Endothelial cell (in vitro differentiated cells): Measurements from ENCODE around the gene ZNF334. TPM values are rescaled to one million over a fixed set of nuclear protein-coding genes. Genes with fewer than 3 reads are reported as not detected.

Experiments
- DNase-seq: peaks from one replicate; pipeline ENCODE4 v3.0.0; 2021; ENCODE audit warnings: low spot score
- H3K27ac Mint-ChIP-seq: one replicate; pipeline ENCODE4 v1.8.0; 2021; ENCODE audit warnings: mixed read lengths, inconsistent platforms; ENCODE audit not compliant: unreplicated experiment
- H3K27me3 Mint-ChIP-seq: one replicate; pipeline ENCODE4 v1.8.0; 2021; ENCODE audit warnings: mild to moderate bottlenecking, moderate library complexity, mixed read lengths, inconsistent platforms; ENCODE audit not compliant: unreplicated experiment
- H3K36me3 Mint-ChIP-seq: one replicate; pipeline ENCODE4 v1.8.0; 2021; ENCODE audit warnings: mild to moderate bottlenecking, low read depth, mixed read lengths, inconsistent platforms; ENCODE audit not compliant: unreplicated experiment
- H3K4me1 Mint-ChIP-seq: one replicate; pipeline ENCODE4 v1.8.0; 2021; ENCODE audit warnings: mild to moderate bottlenecking, mixed read lengths, inconsistent platforms; ENCODE audit not compliant: unreplicated experiment
- H3K4me3 Mint-ChIP-seq: one replicate; pipeline ENCODE4 v1.8.0; 2021; ENCODE audit warnings: mild to moderate bottlenecking, mixed read lengths, inconsistent platforms; ENCODE audit not compliant: unreplicated experiment
- H3K9me3 Mint-ChIP-seq: one replicate; pipeline ENCODE4 v1.8.0; 2021; ENCODE audit warnings: mixed read lengths, inconsistent platforms; ENCODE audit not compliant: unreplicated experiment
- CTCF ChIP-seq: fragments of 200-600 bp; sonication (generic); IDR thresholded peaks from one replicate; pipeline ENCODE4 v1.5.0; 2021; ENCODE audit warnings: antibody characterized with exemption; ENCODE audit not compliant: unreplicated experiment
- total RNA-seq: library from RNA; stranded (reverse); fragmentation: NEBNext Ultra II Directional; extraction: Animal tissue kit (Norgen Biotek cat#: 25700); gene quantifications from one replicate; pipeline ENCODE4 v1.2.1, GENCODE V29; 2021; ENCODE audit not compliant: unreplicated experiment

Gene ZNF334
- total RNA-seq, 1 donor from 2014 or later: 19.5 TPM

- no peak overlapping the region for H3K4me3 Mint-ChIP-seq
- H3K27me3 Mint-ChIP-seq: no peaks in the 10 kb centered on the region
- no peak for DNase-seq
- H3K27ac Mint-ChIP-seq: no peak overlapping the region
- TF ChIP-seq CTCF: no peak
- no peaks in the 10 kb centered on the region for H3K4me1 Mint-ChIP-seq
- no peaks in the 10 kb centered on the region for H3K9me3 Mint-ChIP-seq
- H3K36me3 Mint-ChIP-seq: no peaks in the 10 kb centered on the region
These were observed 32.4 kb upstream of the ZNF334 start for GRCh38 chr20:46545827-46546138.

GRCh38 chr20:46545077-46545826, 31.9 kb upstream of the ZNF334 start:
- Mint-ChIP-seq H3K9me3 (no peaks in the 10 kb centered on the region), H3K4me1 (no peaks in the 10 kb centered on the region), H3K27me3 (no peaks in the 10 kb centered on the region), H3K4me3 (no peak overlapping the region), H3K36me3 (no peaks in the 10 kb centered on the region), H3K27ac (no peak overlapping the region)
- DNase-seq: no peak
- no peak for TF ChIP-seq CTCF

DNA sequence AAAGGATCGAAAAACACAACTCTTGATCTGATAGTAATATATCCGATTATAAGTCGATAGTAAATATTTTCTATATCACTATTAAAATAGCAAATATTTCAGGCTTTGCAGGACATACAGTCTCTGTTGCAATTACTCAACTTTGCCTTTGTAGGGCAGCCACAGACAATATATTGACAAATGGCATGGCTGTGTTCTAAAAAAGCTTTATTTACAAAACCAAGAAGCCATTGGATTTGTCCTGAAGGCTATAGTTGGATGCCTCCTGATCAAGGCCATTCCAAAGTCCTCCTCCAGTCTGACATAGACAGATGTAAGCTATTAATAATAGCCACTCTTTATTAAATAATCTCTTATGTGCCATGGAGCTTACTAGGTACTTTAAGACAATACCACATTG, 31.2 kb upstream of the ZNF334 start:
- H3K9me3 Mint-ChIP-seq: no peaks in the 10 kb centered on the region
- H3K27ac Mint-ChIP-seq: no peak overlapping the region
- H3K4me1 Mint-ChIP-seq: no peaks in the 10 kb centered on the region
- H3K27me3 Mint-ChIP-seq: no peaks in the 10 kb centered on the region
- H3K36me3 Mint-ChIP-seq: no peaks in the 10 kb centered on the region
- DNase-seq: no peak
- TF ChIP-seq CTCF: no peak
- H3K4me3 Mint-ChIP-seq: no peak overlapping the region

DNA sequence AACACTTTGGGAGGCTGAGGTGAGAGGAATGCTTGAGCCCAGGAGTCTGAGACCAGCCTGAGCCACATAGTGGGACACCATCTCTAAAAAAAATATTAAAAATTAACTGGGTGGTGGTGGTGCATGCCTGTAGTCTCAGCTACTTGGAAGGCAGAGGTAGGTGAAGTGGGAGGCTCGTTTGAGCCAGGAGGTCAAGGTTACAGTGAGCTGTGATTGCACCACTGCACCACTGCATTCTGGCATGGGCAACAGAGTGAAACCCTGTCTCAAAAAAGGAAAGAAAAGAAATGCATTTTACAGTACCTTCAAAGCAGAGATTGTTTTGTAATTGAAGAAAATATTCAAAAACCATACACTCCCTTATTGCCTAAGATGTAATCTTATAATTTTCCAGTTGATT, 30.6 kb upstream of the ZNF334 start:
- Mint-ChIP-seq H3K4me3 (no peak overlapping the region), H3K27me3 (no peaks in the 10 kb centered on the region), H3K9me3 (no peaks in the 10 kb centered on the region), H3K4me1 (no peaks in the 10 kb centered on the region), H3K36me3 (no peaks in the 10 kb centered on the region), H3K27ac (no peak overlapping the region)
- DNase-seq: no peak
- TF ChIP-seq CTCF: no peak

GRCh38 chr20:46543033-46543432, 29.7 kb upstream of the ZNF334 start:
- no peak overlapping the region for H3K4me3 Mint-ChIP-seq
- H3K27me3 Mint-ChIP-seq: no peaks in the 10 kb centered on the region
- no peaks in the 10 kb centered on the region for H3K36me3 Mint-ChIP-seq
- no peak for TF ChIP-seq CTCF
- no peaks in the 10 kb centered on the region for H3K4me1 Mint-ChIP-seq
- no peak overlapping the region for H3K27ac Mint-ChIP-seq
- H3K9me3 Mint-ChIP-seq: no peaks in the 10 kb centered on the region
- DNase-seq: no peak
